A673 (cell line): ENCODE results near the gene AIP.

Source experiments
- EZH2 ChIP-seq: fragments of 200-600 bp; sonication (generic); IDR thresholded peaks from 2 replicates; pipeline ENCODE4 v1.6.1; 2017; ENCODE audit warnings: borderline replicate concordance, low read depth, mild to moderate bottlenecking, mixed read lengths, antibody characterized with exemption, low read length; ENCODE audit not compliant: poor library complexity, severe bottlenecking
- TF ChIP-seq, protein P1 (sequence below): fragments of 300-800, 200-600 bp; sonication (generic); conservative IDR thresholded peaks from 2 replicates; pipeline ENCODE4 v1.5.1; 2017; ENCODE audit warnings: low read depth, mild to moderate bottlenecking, antibody characterized with exemption, low read length, moderate library complexity, mixed read lengths

DNA sequence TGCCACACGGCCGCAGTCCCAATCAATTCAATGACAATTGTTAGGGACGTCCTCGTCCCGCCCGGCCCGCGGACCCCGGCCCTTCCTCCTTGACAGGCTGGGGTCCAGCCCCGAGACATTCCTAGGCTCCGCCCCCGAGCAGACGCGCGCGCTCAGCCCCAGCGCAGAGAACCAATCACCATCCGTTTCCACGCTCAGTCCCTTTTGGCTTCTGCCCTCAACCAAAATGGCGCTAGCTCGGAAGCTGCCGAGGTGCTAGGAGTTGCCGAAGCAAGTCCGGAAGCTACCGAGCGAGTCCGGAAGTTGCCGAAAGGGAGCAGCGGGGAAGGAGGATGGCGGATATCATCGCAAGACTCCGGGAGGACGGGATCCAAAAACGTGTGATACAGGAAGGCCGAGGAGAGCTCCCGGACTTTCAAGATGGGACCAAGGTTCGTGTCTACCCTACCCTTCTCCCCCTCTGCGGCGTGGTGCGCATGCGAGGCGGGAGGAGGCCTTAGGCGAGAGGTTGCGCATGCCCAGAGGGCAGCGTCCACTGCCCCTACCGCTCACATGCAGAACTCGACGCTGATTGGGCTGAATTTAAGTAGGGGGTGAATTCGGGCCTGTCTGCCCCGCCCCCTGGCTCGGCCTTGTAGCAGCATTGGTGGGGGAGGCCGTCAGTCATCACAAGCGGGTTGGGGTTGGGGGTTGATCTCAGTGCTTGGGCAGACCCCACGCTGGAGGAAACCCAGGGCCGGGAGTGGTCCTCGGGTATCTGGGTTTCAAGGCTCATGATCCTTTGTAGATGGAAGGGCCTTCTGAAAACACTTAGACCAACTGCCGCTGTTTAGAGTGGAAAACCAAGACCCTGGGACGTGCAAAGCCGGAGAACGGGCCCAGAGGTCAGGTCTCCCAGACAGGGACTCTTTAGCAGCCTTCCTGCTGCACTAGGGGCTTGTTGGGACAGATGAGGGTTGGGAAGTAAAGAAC is at the start of gene AIP:
- TF ChIP-seq, protein P1, sequence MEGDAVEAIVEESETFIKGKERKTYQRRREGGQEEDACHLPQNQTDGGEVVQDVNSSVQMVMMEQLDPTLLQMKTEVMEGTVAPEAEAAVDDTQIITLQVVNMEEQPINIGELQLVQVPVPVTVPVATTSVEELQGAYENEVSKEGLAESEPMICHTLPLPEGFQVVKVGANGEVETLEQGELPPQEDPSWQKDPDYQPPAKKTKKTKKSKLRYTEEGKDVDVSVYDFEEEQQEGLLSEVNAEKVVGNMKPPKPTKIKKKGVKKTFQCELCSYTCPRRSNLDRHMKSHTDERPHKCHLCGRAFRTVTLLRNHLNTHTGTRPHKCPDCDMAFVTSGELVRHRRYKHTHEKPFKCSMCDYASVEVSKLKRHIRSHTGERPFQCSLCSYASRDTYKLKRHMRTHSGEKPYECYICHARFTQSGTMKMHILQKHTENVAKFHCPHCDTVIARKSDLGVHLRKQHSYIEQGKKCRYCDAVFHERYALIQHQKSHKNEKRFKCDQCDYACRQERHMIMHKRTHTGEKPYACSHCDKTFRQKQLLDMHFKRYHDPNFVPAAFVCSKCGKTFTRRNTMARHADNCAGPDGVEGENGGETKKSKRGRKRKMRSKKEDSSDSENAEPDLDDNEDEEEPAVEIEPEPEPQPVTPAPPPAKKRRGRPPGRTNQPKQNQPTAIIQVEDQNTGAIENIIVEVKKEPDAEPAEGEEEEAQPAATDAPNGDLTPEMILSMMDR, result no peak
- no peak for TF ChIP-seq EZH2
